LNCAP (cell line): ENCODE results near the gene IRF2BP2.

Experiments
- CTCF ChIP-seq: fragments of 450-650 bp; IDR thresholded peaks from 2 replicates; pipeline ENCODE4 v1.5.1; 2017; ENCODE audit warnings: mild to moderate bottlenecking

Gene IRF2BP2

GRCh38 chr1:234605399-234605982, 4.5 kb downstream of the IRF2BP2 start:
- TF ChIP-seq CTCF = no peak

GRCh38 chr1:234604495-234605398, 5.2 kb downstream of the IRF2BP2 start:
- TF ChIP-seq CTCF = no peak

GRCh38 chr1:234603221-234604204, 6.5 kb downstream of the IRF2BP2 start:
- TF ChIP-seq CTCF = no peak

- TF ChIP-seq CTCF = no peak
Observed at GRCh38 chr1:234602334-234603220, 7.4 kb downstream of the IRF2BP2 start.

- no peak for TF ChIP-seq CTCF
Observed at GRCh38 chr1:234601301-234602017, 8.5 kb downstream of the IRF2BP2 start.

- no peak for TF ChIP-seq CTCF
Observed at GRCh38 chr1:234600418-234601281, 9.3 kb downstream of the IRF2BP2 start.
